GM15510 (cell line): Measurements from ENCODE around the gene HARS1.

Source experiments
- POLR2A ChIP-seq: IDR thresholded peaks from 3 replicates; pipeline ENCODE4 v1.6.1; 2011; ENCODE audit warnings: borderline replicate concordance; ENCODE audit not compliant: insufficient read length; ENCODE audit errors: extremely low read depth

HARS1 gene, protein sequence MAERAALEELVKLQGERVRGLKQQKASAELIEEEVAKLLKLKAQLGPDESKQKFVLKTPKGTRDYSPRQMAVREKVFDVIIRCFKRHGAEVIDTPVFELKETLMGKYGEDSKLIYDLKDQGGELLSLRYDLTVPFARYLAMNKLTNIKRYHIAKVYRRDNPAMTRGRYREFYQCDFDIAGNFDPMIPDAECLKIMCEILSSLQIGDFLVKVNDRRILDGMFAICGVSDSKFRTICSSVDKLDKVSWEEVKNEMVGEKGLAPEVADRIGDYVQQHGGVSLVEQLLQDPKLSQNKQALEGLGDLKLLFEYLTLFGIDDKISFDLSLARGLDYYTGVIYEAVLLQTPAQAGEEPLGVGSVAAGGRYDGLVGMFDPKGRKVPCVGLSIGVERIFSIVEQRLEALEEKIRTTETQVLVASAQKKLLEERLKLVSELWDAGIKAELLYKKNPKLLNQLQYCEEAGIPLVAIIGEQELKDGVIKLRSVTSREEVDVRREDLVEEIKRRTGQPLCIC

DNA sequence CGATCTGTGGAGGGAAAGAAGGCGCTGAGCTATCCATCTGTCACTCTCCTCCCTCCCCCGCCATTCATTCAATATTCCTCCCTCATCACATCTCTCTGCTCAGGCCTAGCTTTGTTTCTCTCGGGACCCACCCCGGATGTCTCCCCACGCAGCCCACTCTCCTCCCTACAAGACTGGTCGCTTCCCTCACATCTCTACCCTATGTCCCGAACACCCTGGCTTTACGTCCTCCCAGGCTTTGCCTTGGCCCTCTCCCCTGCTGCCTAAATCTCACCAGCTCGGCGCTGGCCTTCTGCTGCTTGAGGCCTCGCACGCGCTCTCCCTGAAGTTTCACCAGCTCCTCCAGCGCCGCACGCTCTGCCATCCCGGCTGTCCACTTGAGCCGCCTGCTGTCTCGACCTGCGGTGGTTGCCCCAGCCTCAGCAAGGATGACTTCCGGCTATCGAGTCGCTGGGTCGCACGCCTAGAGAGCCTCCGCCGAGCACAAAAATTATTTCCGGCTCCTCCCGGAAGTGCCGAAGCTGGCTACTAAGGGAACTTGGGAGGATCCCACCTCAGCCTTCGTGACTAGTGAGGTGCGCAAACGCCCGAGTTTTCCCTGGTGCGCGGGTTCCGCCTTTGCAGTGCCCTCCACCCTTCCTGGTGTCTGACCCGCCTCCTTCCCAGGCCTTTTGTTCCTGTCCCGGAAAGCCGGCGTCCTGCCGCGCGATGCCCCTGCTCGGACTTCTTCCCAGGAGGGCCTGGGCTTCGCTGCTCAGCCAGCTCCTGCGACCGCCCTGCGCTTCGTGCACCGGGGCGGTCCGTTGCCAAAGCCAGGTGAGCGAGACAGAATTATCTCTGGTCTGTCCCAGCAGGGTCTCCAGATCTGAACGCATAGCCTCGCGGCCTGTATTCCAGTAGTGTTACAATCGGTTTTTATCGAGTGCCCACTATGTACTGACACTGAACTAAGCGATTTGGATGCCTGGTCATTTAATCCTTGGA, at the start of gene HARS1, which contains the start of gene HARS2:
Gene HARS1, minus strand, starts transcription at position 430 of the 984 bp plus-strand sequence. Its CDS starts 66 bp downstream, at position 364.
Gene HARS2, plus strand, starts transcription at position 515 of the 984 bp plus-strand sequence. Its CDS starts 194 bp downstream, at position 709.
- peak; percentile 95 for TF ChIP-seq POLR2A

DNA sequence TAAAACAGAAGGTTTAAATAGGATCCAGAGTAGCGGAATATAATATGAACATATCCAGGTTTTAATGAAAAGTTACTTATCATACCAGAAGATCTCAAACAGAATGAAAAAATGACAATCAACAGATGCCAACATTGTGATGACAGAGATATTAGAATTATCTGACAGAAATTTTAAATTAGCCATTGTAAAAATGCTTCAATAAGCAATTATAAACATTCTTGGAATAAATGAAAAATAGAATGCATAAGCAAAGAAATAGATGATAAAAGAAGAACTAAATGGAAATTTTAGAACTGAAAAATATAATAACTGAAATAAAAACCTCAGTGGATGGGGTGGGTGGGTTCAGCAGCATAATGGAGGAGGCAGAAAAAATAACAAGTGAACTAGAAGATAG, 46.3 kb upstream of the HARS1 start:
- TF ChIP-seq POLR2A = no peak

DNA sequence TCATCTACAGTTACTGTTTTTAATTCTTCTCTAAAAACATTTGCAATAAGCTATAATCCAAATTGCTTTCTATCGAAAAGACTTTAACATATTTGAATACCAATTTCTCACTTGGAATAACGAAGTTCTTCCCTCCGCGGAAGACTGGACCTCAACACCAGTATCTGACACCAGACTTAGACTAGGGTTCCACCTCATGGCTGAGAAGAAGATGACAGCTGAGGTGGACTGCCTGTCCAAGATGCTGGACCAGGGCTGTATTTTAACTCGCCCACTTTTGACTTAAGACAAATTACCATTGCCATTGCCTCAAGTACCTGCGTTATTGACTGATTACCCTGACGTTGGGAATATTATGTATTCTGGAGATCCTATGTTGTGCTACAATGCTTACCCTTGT, 43.2 kb upstream of the HARS1 start:
- TF ChIP-seq POLR2A = no peak

DNA sequence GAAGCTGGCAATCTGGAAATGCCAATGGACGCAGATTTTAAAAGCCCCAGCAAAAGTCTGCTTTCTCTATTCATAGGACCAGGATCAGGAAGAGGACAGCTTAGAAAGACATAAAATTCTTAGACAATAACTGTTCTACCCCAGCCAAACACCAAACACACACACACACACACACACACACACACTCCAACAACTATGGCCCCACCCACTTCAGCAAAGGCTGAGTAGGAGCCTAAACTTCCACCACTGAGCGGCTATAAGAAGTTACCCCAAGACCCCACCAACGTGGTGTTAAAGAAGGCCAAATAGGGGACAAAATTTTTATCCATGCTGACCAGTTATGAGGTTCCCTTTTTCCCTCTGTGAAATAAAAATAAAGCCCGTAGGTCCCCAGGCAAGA, 41.9 kb upstream of the HARS1 start:
- no peak for TF ChIP-seq POLR2A

DNA sequence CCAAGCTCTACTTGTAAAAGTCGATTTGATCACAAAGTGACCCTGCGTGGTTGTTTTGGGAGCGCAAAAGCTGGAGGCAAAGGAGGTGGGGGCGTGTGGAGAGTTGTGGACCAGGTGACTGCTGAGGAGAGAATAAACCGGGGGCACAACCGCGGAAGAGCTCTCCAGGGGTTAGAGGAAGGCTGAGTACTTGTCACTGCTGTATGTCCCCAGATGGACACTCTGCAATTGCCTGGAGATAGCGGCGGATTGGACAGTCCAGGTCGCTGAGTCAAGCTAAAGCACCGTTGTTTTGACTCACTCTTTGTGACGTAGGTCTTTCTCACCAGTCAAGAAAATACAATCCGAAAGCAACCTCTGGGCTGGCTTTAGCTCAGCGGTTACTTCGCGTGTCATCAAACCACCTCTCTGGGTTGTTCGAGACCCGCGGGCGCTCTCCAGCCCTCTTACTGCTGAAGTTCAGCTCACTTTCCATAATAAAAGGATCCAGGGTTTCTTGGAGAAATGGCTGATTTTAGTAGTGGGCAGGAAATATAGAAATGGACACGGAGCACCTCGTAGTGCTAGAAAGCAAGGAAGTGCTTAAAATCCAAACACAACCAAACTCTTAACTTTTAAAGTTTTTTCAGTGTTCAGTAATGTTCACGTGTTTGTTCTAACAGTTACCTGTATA, 34.8 kb upstream of the HARS1 start:
- no peak for TF ChIP-seq POLR2A

DNA sequence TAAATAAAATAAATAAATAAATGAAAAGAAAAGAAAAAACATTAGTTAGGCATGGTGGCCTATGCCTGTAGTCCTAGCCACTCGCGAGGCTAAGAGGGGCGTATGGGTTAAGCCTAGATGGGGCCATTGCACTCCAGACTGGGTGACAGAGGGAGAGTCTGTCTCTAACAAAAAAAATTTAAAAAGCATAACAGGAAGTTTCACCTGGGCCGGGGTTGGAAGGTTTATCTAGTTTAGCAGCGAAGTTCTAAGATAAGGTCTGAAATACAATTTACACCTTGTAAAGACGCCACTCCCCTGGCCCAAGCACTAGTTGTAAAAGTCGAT, 27.1 kb upstream of the HARS1 start:
- TF ChIP-seq POLR2A = no peak

DNA sequence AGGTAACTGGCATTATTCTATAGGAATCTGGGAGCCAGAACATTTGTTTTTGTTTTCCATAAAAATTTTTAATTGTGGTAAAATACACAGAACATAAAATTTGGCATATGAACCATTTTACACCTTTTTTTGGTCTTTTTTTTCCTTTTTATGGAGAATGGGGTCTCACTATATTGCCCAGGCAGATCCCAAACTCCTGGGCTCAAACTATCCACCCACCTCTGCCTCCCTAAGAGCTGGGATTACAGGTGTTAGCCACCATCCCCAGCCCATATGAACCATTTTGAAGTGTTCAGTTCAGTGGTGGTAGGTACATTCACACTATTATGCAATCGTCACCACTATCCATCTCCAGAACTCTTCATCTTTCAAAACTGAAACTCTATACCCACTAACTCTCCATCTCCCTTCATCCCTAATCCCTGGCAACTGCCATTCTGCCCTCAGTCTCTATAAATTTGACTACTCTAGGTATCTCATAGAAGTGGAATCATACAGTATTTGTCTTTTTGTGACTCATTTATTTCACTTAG, 22.5 kb upstream of the HARS1 start:
- no peak for TF ChIP-seq POLR2A

DNA sequence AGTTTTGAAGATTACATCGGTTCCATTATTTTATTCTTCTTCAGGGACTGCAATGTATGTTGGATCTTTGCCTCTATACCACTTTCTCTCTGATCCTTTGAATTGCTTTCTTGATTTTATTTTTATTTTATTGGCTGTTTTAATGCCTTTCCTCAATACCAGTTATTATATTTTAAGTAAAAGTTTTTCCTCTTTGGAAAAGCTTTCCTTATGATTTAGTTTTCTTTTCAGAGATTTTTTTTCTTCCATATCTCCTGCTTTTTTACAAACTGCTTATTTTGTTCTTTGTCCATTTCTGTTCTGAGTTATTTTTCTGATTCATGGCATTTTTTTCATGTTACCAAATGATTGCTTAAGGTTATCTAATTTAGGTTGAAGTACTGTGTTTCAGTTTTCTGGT, 20.6 kb upstream of the HARS1 start:
- no peak for TF ChIP-seq POLR2A

DNA sequence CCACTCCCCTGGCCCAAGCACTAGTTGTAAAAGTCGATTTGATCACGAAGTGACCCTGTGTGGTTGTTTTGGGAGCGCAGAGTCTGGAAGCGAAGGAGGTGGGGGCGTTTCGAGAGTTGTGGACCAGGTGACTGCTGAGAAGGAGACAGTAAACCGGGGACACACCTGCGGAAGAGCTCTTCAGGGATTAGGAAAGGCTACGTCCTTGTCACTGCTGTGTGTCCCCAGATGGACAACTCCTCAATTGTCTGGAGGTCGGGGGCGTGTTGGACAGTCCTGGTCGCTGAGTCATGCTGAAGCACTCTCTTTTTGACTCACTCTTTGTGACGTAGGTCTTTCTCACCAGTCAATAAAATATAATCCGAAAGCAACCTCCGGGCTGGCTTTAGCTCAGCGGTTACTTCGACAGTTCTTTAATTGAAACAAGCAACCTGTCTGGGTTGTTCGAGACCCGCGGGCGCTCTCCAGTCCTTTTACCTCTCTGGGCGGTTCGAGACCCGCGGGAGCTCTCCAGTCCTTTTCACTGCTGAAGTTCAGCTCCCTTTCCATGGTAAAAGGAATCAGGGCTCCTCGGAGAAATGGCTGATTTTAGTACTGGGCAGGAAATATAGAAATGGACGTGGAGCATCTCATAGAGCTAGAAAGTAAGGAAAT, 19.9 kb upstream of the HARS1 start:
- no peak for TF ChIP-seq POLR2A

DNA sequence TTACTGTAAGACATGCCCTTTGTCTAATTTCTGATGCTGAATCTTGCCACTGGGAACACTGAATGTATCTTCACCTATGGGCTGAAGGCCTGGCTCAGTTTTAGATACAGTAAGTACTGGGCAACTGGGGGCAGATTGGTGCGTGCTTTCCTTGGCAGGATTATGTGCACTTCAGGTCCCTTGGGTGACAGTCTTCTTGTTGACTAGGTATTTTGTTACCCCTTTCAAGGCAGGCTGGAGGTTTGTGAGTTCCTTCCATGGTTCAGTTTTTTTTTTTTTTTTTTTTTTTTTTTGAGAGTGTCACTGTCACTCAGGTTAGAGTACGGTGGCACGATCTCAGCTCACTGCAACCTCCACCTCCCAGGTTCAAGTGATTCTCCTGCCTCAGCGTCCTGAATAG, 16.6 kb upstream of the HARS1 start:
- no peak for TF ChIP-seq POLR2A

DNA sequence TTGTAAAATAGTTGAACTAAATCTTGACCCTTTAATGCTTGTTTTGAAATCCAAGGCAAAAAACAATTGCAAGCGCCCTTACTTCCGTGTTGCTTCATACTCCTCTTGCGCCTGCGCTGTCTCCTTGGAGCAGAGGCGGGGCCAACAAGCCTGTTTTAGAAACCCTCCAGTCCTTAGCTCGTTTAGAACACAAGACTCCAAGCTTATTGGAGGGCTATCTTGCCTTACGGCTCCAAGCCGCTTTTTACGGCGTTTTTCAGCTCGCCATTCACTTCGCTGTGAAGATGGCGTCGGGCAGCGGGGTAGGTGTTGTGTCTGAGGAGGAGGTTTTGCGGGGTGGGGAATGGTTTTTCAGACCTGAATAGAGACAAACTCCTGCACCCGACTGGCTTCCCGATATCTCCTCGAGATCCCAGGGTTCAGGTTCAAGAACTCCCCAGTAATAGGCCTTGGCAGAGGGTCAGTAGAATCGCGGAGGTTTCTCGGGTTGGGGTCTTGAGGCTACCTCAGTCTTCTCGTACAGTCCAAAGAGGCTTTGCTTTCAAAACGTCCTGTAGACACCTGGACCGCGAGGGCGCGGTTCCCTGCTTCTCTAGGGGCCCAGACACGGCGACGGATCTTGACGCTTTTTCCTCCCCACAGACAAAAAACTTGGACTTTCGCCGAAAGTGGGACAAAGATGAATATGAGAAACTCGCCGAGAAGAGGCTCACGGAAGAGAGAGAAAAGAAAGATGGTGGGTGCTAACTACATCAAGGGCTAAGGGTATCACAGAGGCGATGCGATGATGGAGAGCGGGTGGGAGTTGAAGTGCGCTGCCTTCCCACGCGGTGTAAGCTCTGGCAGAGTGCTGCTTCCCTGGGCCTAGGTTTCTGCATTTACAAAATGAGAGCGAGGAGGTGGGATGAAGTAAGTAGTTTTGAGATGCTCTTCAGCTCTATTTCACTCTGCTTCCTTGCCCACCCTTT, 9.3 kb upstream of the HARS1 start, which contains the start of gene ZMAT2:
Gene ZMAT2, plus strand, starts transcription at position 271 of the 968 bp plus-strand sequence. Its CDS starts 14 bp downstream, at position 285.
- peak; percentile 71 for TF ChIP-seq POLR2A

DNA sequence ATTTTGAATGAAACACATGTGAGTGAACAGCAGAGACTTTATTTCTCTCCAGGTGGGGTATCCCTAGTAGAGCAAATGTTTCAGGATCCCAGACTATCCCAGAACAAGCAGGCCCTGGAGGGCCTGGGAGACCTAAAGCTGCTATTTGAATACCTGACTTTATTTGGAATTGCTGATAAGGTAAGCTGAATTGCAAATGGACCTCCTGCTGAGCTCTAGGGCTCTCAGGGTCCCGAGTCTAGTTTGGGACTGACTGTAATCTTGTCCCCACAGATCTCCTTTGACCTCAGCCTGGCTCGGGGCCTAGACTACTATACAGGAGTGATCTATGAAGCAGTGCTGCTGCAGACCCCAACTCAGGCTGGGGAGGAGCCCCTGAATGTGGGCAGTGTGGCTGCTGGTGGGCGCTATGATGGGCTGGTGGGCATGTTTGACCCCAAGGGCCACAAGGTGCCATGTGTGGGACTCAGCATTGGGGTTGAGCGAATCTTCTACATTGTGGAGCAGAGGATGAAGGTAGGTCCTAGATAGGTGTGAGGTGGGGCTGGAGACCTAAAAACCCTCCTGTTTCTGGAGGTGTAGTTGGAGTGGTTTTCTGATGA, 5.8 kb upstream of the HARS1 start:
- no peak for TF ChIP-seq POLR2A
